Uterus (tissue), 4 donors: ENCODE results near the gene GSTT2B. TPM values are rescaled to one million over a fixed set of nuclear protein-coding genes. Genes with fewer than 3 reads are reported as not detected.

ENCODE experiments used
- DNase-seq, 2 donors: peaks; one replicate each; pipeline ENCODE4 v3.0.0-alpha.2; 2019 to 2020
- H3K27ac ChIP-seq, 2 donors: fragments of 200-600 bp; sonication (generic); 1 replicate in 1 of 2; 2 replicates in 1 of 2; pipeline ENCODE4 v1.5.1; 2016 to 2018
- H3K27me3 ChIP-seq, 2 donors: fragments of 200-600 bp; sonication (generic); one replicate each; pipeline ENCODE4 v1.5.1; 2018 to 2019; ENCODE audit warnings: control low read depth in 1 of 2
- H3K36me3 ChIP-seq, 2 donors: fragments of 200-600 bp; sonication (generic); one replicate each; pipeline ENCODE4 v1.5.1; 2019; ENCODE audit warnings: control low read depth in 1 of 2
- H3K4me1 ChIP-seq, 2 donors: fragments of 200-600 bp; sonication (generic); one replicate each; pipeline ENCODE4 v1.5.1; 2018 to 2019; ENCODE audit warnings: control low read depth in 1 of 2
- H3K4me3 ChIP-seq, 2 donors: fragments of 200-600 bp; sonication (generic); 1 replicate in 1 of 2; 2 replicates in 1 of 2; pipeline ENCODE4 v1.5.1; 2018 to 2019; ENCODE audit warnings: mild to moderate bottlenecking in 1 of 2
- H3K9me3 ChIP-seq, 2 donors: fragments of 200-600 bp; sonication (generic); one replicate each; pipeline ENCODE4 v1.5.1; 2019; ENCODE audit warnings: control low read depth in 1 of 2
- CTCF ChIP-seq, 4 experiments: fragments of 200-600 bp in 2 of 4; fragments of 450-650 bp in 2 of 4; sonication (generic) in 2 of 4; IDR thresholded peaks; one replicate each; pipeline ENCODE4 v1.5.1; 2016 to 2019; ENCODE audit warnings: antibody characterized with exemption in 4 of 4, mild to moderate bottlenecking in 2 of 4, moderate library complexity in 1 of 4
- POLR2A ChIP-seq, 2 donors: fragments of 450-650 bp; IDR thresholded peaks; one replicate each; pipeline ENCODE4 v1.6.1; 2016; ENCODE audit warnings: antibody characterized with exemption in 2 of 2, mild to moderate bottlenecking in 1 of 2, moderate library complexity in 1 of 2
- intact Hi-C: fragments of 100-400 bp; cut with DNase I; formaldehyde crosslinking; loops from one replicate; pipeline ENCODE4 v1.15.1; 2023; ENCODE audit warnings: low total_unique reads
- total RNA-seq, 4 donors: library from RNA; depleted of rRNA in 3 of 4; stranded (reverse); fragments of >200 nt in 3 of 4; gene quantifications; one replicate each; pipeline versions ENCODE4 v1.1.0 to v1.2.4, GENCODE V29; 2014 to 2023
- donor health status: DM: yes; HTN: yes; CAD: no.

Gene GSTT2B
- total RNA-seq, 4 donors from 2014 or later, result 2.1 to 7.6 (median 4.9) TPM

DNA sequence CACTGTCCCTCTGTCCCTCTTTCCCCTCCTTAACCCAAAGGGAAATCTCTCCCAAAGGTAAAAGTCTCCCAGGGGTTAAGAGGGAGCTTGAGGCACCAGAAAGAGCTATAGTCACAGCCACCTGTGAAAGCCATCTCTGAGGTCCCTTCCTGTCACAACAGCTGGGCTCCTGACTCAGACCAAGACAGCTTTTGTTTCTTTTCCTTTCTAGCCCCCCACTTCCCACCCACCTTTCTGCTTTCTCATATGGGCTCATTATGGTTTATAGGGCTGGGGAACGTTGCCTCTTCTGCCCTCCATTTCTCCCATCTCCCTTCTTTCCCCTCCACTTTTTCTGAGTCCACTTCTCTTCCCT, 47.7 kb downstream of the GSTT2B start:
- intact Hi-C loops, result no loop called here
- peak overlapping the region; percentile 77 to 91 for H3K27ac ChIP-seq
- H3K27me3 ChIP-seq, result no peaks in the 10 kb centered on the region

DNA sequence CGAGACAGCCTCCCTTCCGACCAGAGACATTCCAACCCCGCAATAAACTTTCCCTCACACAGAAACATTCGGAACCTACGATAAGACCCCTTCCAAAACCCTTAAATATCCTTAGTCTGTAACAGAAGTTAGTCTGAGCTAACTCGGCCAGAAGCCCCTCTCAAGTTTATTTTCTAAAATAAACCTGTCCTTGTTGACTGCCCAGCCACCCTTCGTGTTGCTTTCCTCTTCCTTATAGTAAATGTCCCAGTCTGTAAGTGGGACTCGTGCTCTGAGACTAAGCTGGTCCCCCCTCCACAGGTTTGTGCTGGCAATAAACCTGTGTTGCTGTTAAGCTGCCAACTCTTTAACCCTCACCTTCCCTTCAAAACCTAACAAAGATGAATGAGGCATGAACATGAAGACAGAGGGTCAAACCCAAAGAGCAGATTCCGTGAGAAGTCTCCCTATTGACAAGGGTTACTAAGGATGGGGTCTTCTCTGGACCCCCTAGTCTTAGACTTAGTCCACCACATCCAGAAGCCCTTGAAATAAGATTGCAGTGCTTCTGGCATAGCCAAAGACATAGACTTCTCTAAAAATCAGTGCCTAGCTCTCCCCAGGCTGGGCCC, 48.6 kb downstream of the GSTT2B start:
- Histone ChIP-seq H3K27me3 (no peaks in the 10 kb centered on the region), H3K36me3 (no peaks in the 10 kb centered on the region), H3K4me1 (no peaks in the 10 kb centered on the region), H3K4me3 (no peak overlapping the region), H3K27ac (no peak overlapping the region), H3K9me3 (no peaks in the 10 kb centered on the region)
- intact Hi-C loops, result no loop called here
- DNase-seq, result no peak
- no peak for TF ChIP-seq CTCF (IDR thresholded peaks at IDR 0.05)
- TF ChIP-seq POLR2A (IDR thresholded peaks at IDR 0.05), result no peak

More for the DNA sequence above, 47.7 kb downstream of the GSTT2B start:
- Histone ChIP-seq H3K4me1 (no peaks in the 10 kb centered on the region), H3K4me3 (peak overlapping the region; percentile 45 to 59), H3K36me3 (no peaks in the 10 kb centered on the region), H3K9me3 (no peaks in the 10 kb centered on the region)
- DNase-seq, result no peak
- no peak for TF ChIP-seq POLR2A (IDR thresholded peaks at IDR 0.05)
- TF ChIP-seq CTCF (IDR thresholded peaks at IDR 0.05), result no peak

DNA sequence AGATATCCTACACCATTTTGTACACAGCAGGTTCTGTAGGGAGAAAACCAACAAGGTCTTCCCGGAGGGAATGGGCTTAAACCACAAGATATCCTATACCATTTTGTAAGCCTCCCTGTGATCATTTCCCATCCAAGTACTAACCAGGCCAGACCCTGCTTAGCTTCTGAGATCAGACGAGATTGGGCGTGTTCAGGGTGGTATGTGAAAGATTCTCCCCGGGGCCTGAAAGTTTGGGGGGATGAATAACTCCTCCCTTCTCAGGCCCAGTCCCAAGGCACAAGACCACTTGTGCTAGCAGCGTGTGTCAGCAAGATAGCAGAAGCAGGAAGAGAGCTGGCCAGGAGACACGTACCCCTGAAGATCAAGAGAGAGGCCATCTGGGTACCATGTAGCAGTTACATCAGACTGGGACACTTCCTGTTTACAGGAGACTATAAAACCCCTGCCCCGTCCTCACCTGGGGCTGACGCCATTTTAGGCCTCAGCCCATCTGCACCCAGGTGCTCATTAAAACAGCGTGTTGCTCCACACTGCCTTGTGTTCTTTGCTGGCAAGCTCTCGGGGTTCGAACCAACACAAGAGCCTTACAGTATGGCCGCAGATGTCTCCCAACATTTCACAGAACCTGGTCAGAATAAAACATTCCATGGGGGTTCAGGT, 49.5 kb downstream of the GSTT2B start:
- no peaks in the 10 kb centered on the region for H3K9me3 ChIP-seq
- intact Hi-C loops, result no loop called here
- no peak for DNase-seq

DNA sequence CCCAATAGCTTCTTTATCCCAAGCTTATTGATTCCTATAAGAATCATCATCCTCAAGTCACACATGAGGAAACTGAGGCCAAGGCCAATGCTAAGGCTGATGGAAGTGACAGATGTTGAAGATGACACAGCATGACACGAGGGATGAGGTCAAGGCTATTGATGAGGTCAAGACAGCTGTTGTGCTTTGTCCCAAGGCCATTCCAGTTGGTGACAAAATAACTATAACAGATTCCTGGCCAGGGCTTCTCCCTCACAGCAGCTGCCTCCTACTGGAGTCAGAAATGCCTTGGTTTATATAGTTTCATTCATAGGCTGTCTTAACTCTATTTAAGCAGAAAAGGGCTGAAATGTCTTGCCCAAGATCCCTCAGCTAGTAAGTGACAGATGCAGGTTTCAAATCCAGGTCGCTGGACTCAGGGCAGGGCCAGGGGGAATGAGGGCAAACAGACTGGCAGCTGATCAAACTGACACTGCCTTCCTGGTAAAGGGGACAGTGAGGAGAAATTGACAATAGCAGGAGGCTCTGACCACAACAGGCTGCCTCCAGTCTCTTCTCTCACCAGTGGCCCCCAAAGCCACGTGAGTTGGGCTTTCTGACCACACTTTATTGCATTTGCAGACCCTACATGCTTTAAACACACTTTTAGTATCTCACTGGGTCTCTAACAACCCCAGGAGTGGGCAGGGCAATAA, 50.4 kb downstream of the GSTT2B start:
- DNase-seq, result no peak
- H3K4me1 ChIP-seq, result no peaks in the 10 kb centered on the region
- no peak overlapping the region for H3K27ac ChIP-seq
- H3K27me3 ChIP-seq, result no peaks in the 10 kb centered on the region
- no peak for TF ChIP-seq CTCF (IDR thresholded peaks at IDR 0.05)
- no peak for TF ChIP-seq POLR2A (IDR thresholded peaks at IDR 0.05)
- H3K4me3 ChIP-seq, result no peak overlapping the region
- intact Hi-C loops, result no loop called here
- no peaks in the 10 kb centered on the region for H3K36me3 ChIP-seq
- H3K9me3 ChIP-seq, result no peaks in the 10 kb centered on the region

More for the DNA sequence above, 49.5 kb downstream of the GSTT2B start:
- H3K4me3 ChIP-seq, result no peak overlapping the region
- no peaks in the 10 kb centered on the region for H3K36me3 ChIP-seq
- no peak for TF ChIP-seq POLR2A (IDR thresholded peaks at IDR 0.05)
- TF ChIP-seq CTCF (IDR thresholded peaks at IDR 0.05), result no peak
- H3K4me1 ChIP-seq, result no peaks in the 10 kb centered on the region
- H3K27ac ChIP-seq, result no peak overlapping the region
- no peaks in the 10 kb centered on the region for H3K27me3 ChIP-seq

- TF ChIP-seq CTCF (IDR thresholded peaks at IDR 0.05), result no peak
- no peak for TF ChIP-seq POLR2A (IDR thresholded peaks at IDR 0.05)
- Histone ChIP-seq H3K4me1 (no peaks in the 10 kb centered on the region), H3K36me3 (no peaks in the 10 kb centered on the region), H3K27me3 (no peaks in the 10 kb centered on the region), H3K4me3 (no peak overlapping the region), H3K27ac (peak overlapping the region in 1 of 2 donors; percentile 18), H3K9me3 (no peaks in the 10 kb centered on the region)
- intact Hi-C loops, result no loop called here
- DNase-seq, result peak in 1 of 2 donors; percentile 16
Measured at GRCh38 chr22:23909296-23909898, 51.6 kb downstream of the GSTT2B start.
